Ishikawa (cell line): ENCODE data around the gene MKNK1.

Experiments used
- NFIC ChIP-seq: IDR thresholded peaks from 2 replicates; pipeline ENCODE4 v1.6.1; 2012
- TAF1 ChIP-seq: IDR thresholded peaks from 2 replicates; pipeline ENCODE4 v1.6.1; 2012; ENCODE audit warnings: low read depth, mild to moderate bottlenecking

DNA sequence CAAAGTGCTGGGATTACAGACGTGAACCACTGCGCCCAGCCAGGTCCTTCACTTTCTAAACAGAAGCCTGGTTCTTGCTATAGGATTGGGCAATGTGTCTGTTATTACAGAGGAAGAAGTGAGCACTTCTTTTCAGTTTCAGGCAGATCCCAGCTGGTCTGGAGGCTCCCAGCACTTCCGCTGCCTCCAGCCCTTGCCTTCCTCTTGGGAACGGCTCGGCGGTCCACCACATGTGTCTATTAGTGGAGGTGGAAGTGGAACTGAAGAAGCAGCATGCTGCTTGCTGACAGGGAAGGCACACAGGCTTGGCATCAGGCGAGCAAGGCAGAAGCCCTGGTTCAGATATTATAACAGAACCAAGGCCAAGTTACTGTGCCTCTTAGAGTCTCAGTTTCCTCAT is 17.0 kb downstream of the MKNK1 start:
- TF ChIP-seq TAF1 = no peak
- no peak for TF ChIP-seq NFIC
